Activated effector memory CD4-positive, alpha-beta T cell treated with Interleukin-2 at 50 U/mL for 16 hours (primary cell): ENCODE data around the gene ZNF45.
"Not testable (repeated sequence)": the region's sequence is repeated elsewhere in the genome, so short reads cannot be mapped to it uniquely, and the experiment has no call there.

Source experiments
- DNase-seq: peaks from one replicate; pipeline ENCODE4 v3.0.0-alpha.2; 2020

The ZNF45 gene

DNA sequence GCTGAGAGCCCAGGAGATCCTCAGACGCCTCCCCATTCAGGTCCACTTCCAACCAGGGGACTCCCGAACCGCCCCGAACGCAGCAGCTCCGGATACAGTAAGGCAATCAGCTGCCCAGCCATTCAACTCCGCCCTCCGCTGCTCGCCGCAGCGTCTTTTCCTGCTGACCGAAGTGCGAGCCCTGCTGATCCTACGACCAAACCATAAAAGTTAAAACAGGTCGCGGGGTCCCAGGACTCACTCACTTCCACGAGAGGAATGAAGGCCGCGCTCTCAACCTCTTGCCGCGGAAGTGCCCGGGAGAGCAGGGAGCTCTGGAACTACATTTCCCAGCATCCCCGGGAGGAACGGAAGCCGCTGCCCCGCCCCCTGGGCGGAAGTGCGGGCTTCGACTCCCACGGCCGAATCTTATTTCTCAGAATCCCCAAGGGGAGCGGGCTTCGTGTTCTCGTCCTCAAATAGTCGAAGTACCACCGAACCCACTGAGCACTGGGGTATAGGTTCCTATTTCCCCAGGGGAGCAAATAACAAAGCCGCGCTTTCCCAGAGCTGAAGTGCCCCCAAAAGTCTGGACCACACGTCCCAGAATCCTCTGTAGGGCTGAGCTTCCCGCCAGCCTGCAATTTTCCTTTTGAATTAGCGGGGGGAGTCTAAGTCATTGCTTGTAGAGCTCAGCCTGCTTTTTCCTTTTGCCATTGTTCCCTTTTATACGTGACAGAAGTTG lies at the start of gene ZNF45:
ZNF45 (minus strand) TSS at position 298 of the 724 bp plus-strand sequence. CDS start 13,097 bp downstream, outside the sequence.
- DNase-seq, result peak; percentile 80

DNA sequence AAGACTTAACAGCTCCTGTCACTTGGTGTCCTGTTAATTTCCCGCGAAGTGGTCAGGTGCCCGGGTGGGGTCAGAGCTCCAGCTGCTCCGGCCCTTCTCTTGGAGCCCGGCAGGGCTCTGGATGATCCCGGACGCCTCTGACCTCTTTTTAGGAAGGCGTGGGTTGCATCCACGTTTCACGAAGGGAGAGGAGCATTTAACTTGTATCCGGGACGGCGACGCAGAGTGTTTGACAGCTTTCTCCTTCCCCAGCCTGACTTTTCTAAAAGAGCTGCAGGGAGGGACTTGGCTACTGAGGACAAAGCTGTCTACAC lies 49.6 kb upstream of the ZNF45 start:
- no peak for DNase-seq

DNA sequence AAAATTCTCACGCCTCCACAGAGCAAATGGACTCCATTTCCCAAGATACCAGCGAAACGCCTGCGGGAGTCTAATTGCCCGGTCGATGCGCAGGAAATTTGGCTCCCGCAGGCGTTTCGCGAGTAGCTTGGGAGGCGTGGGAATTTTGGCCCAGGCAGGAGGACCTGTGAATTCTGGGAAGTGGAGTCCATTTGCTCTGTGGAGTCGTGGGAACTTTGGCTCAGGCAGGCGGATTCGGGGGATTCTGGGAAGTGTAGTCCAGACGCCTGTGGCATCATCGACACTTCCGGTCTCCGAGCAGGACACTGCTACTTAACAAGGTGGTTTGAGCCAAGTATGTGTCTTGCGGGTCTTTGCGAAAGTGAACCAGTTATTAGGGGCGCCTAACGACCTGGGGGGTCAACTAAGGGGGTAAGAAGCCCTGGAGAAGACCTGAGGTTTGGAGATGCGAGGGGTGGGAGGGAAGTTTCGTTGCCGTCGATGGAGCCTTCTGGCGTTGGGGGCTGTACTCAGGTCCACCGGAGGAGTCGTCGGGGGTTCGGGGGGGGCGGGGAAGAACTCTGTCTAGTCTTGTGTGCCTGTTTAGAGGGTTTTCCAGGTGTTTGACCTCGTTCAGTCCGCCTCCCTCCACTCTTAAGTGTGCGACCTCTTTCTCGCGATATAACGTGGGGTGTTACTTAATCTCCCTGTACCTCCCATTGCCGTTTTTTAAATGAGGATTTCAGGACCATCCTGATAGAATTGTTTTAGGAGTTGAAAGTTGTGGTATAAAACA lies 49.0 kb upstream of the ZNF45 start, which contains the start of gene ZNF155:
ZNF155 (plus strand) TSS at position 277 of the 775 bp plus-strand sequence. CDS start 4,356 bp downstream, outside the sequence.
- peak; percentile 64 for DNase-seq

DNA sequence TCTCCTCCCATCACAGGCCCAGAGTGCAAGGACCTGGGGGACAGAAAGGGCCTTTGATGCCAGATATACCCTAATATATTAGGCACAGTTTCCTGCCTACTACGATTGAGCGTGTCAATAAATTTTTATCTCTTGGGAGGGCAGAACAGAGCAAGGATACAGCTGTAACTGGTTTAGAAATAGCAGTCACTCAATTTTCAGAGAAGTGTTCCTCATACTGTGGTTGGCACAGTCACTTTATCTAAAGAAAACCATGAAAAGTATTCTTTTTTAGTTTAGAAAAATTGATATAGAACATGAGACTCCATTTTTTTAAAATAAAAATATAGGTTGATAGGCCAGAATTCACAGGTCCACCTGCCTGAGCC lies 48.4 kb upstream of the ZNF45 start:
- DNase-seq, result no peak

DNA sequence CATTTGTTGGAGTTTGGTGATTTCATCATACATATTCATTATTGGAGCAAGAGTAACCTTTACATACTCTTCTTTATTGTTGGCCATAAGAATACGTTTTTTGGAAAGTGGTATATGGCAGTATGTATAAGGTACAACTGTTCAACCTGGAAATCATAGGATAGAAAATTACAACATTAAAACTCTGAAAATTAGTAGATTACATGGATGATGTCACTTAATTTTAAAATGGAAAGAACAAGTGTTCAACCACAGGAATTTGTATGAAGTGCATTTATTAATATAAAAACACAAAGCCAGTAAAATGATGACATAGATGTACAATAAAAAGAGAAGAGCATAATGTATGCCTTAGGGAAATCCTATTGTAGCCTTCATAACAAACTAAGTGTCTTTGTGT lies 41.6 kb upstream of the ZNF45 start:
- DNase-seq, result no peak

DNA sequence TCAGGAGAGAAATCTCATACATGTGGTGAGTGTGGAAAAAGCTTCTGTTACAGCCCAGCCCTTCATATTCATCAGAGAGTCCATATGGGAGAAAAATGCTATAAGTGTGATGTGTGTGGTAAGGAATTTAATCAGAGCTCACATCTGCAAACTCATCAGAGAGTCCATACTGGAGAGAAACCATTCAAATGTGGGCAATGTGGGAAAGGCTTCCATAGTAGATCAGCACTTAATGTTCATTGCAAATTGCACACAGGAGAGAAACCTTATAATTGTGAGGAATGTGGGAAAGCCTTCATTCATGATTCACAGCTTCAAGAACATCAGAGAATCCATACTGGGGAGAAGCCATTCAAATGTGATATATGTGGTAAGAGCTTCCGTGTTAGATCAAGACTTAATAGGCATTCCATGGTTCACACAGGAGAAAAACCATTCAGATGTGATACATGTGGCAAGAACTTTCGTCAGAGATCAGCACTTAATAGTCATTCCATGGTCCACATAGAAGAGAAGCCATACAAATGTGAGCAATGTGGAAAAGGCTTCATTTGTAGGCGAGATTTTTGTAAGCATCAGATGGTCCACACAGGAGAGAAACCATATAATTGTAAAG lies 31.1 kb upstream of the ZNF45 start:
- DNase-seq, result no peak

DNA sequence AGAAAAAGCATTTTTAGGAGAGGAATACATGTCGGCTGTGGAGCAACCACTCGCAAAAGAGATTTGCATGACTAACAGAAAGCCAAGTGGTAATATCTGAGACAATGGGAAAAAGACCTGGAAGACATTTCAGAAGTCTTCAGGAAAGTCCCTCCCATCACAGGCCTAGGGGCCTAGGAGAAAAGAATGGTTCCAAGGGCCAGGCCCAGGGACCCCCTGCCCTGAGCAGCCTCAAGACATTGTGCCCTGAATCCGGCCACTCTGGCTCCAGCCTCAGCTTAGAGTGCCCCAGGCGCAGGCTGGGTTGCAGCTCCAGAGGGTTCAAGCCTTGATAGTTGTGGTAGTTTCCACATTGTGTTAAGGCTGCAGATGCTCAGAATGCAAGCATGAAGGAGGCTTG lies 25.3 kb upstream of the ZNF45 start:
- no peak for DNase-seq

DNA sequence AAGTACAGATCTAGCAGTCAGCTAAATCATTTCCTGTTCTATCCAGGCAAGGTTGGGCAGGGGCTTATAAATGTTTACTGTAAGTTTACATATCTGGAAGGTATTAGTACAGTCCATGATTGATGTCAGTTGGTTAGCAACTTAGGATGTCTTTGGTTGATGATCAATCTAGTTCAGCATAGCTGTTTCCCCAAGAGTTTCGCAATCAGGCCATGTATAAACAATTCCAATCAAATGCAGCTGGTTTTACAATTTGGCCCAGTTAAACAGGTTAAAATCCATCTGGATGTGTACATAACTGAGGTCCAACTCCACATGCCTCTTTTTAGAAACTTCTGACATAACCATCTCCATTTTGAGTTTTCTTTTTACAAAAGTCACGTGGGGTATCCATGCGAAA lies 22.8 kb upstream of the ZNF45 start:
- no peak for DNase-seq

DNA sequence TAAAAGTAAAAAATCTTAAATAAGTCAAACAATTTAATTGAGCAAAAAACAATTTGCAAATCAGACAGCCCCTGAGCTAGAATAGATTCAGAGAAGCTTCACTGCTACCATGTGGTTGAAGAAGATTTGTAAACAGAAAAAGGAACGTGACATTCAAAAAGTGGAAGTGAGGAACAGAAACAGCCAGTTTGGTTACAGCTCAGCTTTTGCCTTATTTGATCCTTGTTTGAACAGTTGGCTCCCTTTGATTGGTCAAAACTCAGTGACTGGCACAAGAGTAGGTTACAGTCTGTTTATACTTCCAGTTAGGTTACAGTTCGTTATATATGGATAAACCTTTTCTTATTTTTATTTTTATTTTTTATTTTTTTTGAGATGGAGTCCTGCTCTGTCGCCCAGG lies 21.7 kb upstream of the ZNF45 start:
- no peak for DNase-seq

DNA sequence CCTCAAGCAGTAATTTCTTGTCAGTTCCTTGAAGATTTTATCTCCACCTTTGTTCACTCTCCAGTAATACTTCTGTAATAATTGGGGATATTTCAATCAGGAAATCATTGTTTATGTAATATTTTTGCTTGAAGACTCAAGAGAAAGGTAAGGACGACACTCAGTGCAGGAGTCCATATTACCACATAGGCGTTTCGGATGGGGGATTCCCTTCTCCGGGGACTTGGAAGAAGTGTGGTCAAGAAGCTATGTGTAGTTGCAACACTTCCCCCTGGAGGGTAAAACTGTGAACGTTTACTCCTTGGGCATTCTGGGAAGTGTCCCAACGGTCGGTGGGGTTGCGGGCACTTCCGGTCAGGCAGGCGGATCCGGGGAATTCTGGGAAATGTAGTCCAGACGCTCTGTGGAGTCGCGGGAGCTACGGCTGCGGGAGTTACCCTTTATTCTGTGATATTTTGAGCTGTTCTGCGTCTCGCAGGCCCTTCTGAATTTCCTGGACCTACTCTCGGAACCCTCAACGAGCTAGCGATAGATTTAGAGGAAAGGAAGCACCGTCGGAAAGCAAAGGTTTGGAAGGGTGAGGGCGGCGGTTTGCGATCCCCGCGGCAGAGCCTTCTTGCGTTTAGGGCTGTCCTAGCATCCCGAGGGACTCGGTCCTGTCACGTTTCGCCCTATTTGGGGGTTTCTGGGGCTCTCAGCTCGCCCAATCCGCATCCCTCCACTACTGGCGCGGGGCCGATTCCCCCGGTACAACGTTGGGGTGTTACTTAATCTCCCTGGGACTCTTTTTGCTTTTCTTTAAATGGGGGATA lies 16.0 kb upstream of the ZNF45 start, which contains the start of gene ZNF221:
ZNF221 (plus strand) TSS at position 395 of the 812 bp plus-strand sequence. CDS start 11,499 bp downstream, outside the sequence.
- DNase-seq, result peak; percentile 28

DNA sequence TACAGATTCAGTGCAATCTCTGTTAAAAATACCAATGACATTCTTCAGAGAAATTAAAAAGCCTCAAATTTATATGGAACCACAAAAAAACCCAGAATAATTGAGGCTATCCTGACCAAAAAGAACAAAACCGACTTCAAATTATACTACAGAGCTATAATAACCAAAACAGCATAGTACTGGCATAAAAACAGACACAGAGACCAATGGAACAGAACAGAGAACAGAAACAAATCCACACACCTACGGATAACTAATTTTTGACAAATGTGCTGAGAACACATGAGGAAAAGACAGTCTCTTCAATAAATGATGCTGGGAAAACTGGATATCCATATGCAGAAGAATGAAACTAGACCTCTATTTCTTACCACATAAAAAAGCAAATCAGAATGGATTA lies 14.7 kb upstream of the ZNF45 start:
- DNase-seq, result not testable (repeated sequence)

DNA sequence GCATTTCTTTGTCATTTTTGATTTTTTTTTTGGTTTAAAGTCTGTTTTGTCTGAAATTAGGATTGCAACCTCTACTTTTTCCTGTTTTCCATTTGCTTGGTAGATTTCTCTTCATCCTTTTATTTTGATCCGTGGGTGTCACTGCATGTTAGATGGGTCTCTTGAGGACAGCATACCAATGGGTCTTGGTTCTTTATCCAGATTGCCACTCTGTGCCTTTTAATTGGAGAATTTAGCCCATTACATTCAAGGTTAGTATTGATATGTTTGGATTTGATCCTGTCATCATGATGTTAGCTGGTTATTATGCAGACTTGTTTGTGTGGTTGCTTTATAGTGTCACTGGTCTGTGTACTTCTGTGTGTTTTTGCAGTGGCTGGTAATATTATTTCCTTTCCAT lies 12.3 kb upstream of the ZNF45 start:
- not testable (repeated sequence) for DNase-seq

DNA sequence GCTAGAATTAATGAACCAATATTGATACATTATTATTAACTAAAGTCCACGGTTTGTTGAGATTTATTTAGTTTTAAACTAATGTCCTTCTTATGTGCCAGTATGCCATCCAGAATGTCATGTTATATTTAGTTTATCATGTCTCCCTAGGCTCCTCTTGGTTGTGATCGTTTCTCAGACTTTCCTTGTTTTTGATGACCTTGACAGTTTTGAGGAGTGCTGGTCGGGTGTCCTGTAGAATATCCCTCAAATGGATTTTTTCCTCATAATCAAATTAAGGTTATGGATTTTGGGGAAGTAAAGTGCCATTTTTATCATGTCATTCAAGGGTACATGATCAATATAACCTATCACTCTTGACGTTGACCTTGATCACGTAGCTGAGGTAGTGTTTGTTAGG lies 6.1 kb upstream of the ZNF45 start:
- no peak for DNase-seq

DNA sequence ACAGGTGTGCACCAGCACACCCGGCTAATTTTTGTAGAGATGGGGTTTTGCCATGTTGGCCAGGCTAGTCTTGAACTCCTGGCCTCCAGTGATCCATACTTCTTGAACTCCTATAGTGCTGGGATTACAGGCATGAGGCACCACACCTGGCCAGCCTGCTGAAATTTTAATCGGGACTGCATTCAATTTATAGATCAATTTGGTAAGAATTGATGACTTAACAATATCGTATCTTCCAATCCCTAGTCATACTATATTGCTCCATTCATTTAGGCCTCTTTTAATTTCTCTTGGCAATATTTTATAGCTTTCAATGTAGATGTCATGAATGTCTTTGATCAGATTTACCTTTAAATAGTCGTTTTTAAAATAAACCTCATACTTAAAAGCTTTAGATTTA lies 5.6 kb upstream of the ZNF45 start:
- no peak for DNase-seq

DNA sequence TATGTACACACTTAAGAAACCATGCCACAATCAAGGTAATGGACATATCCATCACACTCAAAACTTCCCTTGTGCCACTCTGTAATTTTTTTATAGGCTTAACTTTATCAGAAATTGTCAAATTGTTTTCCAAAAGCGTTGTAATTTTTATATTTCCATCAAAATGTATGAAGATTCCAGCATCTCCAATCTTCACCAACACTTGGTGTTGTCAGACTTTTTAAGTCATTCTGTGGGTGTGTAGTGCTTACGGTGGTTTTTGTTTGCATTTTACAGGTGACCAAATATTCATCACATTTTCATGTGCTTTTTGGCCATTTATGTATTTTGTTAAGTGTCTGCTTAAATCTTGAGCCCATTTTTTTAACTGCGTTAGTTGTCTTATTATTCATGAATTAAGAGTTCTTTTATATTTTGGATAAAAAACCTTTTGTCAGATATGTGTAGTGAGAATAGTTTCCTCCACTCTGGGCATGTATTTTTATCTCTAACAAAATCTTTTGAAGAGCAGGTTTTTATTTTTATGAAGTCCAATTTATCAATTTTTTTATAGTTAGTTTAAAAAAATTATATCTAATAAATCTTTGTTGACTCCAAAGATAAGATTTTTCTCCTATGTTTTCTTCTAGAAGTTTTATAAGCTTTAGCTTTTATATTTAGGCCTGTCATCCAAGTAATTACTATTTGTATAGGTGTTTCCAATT lies 4.6 kb upstream of the ZNF45 start:
- DNase-seq, result no peak

DNA sequence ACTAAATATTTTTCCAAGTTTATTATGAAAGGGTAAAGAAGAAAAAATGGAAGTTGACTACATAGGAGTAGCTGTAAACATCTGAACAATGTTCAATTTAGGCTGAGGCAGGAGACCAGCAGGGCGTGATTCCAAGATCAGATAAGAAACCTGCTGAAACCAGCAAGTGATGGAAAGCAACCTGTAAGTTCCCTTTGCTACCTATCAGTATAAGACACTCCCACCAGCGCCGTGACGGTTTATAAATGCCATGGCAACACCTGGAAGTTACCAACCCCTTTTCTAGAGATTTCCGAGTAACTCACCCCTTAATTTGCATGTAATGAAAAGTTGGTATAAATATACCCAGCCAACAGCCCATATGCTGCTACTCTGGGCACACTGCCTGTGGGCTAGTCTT lies 1.1 kb upstream of the ZNF45 start:
- no peak for DNase-seq

DNA sequence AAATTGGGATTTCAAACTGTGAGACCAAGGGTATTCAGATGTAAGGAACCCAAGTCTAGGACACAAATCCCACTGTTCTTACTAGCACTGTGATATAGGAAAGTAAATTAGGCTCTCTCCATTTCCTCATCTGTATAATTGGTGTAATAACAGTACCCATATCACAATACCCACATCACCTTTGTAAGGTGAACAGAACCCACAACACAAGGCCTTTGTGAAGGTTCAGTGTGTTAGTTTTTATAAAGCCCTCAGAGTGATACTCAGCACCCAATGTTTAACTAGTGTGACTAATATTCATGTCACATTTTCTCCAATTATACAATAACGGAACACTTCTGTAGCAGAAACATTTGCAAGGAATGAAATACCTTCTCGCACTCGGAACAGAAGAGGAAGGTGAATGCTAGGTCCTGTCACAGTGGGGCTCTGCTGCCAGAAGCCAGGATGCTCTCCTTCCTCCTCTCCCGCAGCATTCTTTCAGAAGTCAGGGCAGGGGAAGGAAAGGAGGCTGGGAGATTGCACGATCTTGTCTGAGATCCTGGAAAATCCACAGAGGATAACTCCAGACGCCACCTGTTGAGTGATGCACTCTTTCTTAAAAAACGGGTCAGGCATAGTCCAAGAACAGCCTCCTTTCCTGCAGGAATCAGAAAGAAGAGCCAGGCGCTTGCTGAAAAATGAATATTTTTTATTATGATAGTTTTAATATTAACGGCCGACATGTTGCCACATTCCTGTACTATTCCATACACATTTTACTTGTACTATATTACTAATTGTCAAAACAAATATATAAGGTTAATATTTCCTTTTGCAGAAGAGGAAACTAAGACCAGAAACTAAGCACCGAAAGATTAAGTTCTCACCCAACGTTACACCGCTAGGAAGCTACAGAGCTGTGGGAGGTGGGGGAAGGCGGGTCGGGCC lies 762 bp downstream of the ZNF45 start:
- DNase-seq, result no peak

DNA sequence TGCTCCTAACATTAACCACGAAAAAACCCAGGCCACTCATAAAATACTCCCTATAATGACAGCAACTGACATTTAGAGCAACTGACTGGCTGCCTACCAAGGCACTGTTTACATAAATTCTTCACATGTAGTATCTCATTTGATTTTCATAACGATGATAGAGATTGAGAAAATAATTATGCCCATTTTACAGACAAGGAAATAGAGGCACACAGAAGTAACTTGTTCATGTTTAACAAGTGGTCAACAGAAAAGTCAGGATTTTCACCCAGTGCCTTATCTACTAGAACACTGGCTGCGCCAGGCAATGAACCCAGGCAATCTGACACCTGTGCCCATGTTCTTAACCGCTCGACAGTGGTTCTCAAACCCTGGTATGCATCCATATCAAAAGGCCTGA lies 6.3 kb downstream of the ZNF45 start:
- no peak for DNase-seq

DNA sequence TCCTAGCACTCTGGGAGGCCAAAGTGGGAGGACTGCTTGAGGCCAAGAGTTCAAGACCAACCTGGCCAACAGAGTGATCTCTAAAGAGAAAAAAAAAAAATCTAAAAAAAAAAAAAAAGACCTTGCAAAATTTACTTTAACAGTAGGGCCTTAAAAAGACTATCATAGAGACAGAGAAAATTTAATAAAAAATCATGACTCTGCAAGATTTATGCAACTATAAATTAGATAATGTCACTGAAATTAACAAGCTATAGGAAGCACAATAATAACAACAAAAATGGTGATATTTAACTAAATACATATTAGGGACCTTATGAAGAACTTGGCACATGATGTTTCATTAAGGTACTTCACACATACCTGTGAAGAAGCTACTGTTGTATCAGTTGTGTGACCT lies 11.2 kb downstream of the ZNF45 start:
- no peak for DNase-seq

DNA sequence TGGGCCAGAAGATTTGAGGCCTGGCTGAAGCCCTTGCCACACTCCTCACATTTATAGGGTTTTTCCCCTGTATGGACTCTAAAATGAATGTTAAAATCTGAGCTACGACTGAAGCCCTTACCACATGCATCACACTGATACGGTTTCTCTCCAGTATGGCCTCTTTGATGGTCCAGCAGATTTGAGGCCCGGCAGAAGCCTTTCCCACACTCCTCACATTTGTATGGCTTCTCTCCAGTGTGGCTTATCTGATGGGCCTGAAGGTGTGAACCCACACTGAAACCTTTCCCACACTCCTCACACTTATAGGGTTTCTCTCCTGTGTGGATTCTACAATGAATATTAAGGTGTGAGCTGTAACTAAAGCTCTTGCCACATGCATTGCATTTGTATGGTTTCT lies 21.0 kb downstream of the ZNF45 start:
- no peak for DNase-seq

DNA sequence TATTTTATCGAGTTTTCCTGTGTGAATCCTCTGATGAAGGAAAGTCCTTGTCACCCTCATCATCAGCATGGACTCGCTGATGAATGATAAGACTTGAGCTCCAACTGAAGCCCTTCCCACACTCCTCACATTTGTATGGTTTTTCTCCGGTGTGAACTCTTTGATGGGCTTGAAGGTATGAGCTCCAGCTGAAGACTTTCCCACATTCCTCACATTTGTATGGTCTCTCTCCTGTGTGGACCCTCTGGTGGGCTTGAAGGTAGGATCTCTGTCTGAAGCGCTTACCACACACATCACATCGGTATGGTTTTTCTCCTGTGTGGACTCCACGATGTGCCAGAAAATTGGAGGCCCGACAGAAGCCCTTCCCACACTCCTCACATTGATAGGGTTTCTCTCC lies 21.7 kb downstream of the ZNF45 start:
- DNase-seq, result no peak
